Activated T-helper 2 cell treated with anti-CD3 and anti-CD28 coated beads, Interferon-gamma antibody, Interleukin-2, Interleukin-4, amounts not matched to agents 10 μg/mL and 5 μg/mL and 100 μg/mL, durations not matched to agents 14 hours and 24 hours and 36 hours (primary cell): ENCODE data around the gene COX4I1. TPM values are rescaled to one million over a fixed set of nuclear protein-coding genes. Genes with fewer than 3 reads are reported as not detected.
"Not testable (repeated sequence)": the region's sequence is repeated elsewhere in the genome, so short reads cannot be mapped to it uniquely, and the experiment has no call there.

Source experiments
- DNase-seq: peaks from one replicate; pipeline ENCODE4 v3.0.0; 2021; ENCODE audit warnings: low spot score
- H3K27ac Mint-ChIP-seq: one replicate; pipeline ENCODE4 v1.8.0; 2021; ENCODE audit warnings: mixed read lengths
- H3K27me3 Mint-ChIP-seq: one replicate; pipeline ENCODE4 v1.8.0; 2021; ENCODE audit warnings: low read depth, mixed read lengths
- H3K36me3 Mint-ChIP-seq: one replicate; pipeline ENCODE4 v1.8.0; 2021; ENCODE audit warnings: low read depth, mixed read lengths
- H3K4me1 Mint-ChIP-seq: one replicate; pipeline ENCODE4 v1.8.0; 2021; ENCODE audit warnings: low read depth, mixed read lengths
- H3K4me3 Mint-ChIP-seq: one replicate; pipeline ENCODE4 v1.8.0; 2021; ENCODE audit warnings: low read depth, mild to moderate bottlenecking, moderate library complexity, mixed read lengths
- H3K9me3 Mint-ChIP-seq: one replicate; pipeline ENCODE4 v1.8.0; 2021; ENCODE audit warnings: mixed read lengths
- intact Hi-C: fragments of 100-400 bp; cut with micrococcal nuclease; formaldehyde crosslinking; loops from one replicate; pipeline ENCODE4 v1.15.1; 2023
- total RNA-seq: library from RNA; stranded (reverse); gene quantifications from 2 replicates; pipeline ENCODE4 v1.2.3, GENCODE V29; 2022

The COX4I1 gene
- total RNA-seq, 1 donor from 2014 or later, result 561 TPM

GRCh38 chr16:85835227-85835751 lies 35.8 kb downstream of the COX4I1 start:
- intact Hi-C loops, result no loop called here
- no peaks in the 10 kb centered on the region for H3K4me1 Mint-ChIP-seq
- no peak for DNase-seq
- peaks cover 20% of the 10 kb centered on the region for H3K27me3 Mint-ChIP-seq
- H3K27ac Mint-ChIP-seq, result no peak overlapping the region
- no peak overlapping the region for H3K4me3 Mint-ChIP-seq
- no peaks in the 10 kb centered on the region for H3K9me3 Mint-ChIP-seq
- H3K36me3 Mint-ChIP-seq, result no peaks in the 10 kb centered on the region

GRCh38 chr16:85835956-85836705 lies 36.6 kb downstream of the COX4I1 start:
- H3K9me3 Mint-ChIP-seq, result no peaks in the 10 kb centered on the region
- H3K4me3 Mint-ChIP-seq, result no peak overlapping the region
- peaks cover 15% of the 10 kb centered on the region for H3K27me3 Mint-ChIP-seq
- DNase-seq, result no peak
- no peaks in the 10 kb centered on the region for H3K4me1 Mint-ChIP-seq
- intact Hi-C loops, result no loop called here
- no peak overlapping the region for H3K27ac Mint-ChIP-seq
- no peaks in the 10 kb centered on the region for H3K36me3 Mint-ChIP-seq

- H3K4me1 Mint-ChIP-seq, result no peaks in the 10 kb centered on the region
- no peaks in the 10 kb centered on the region for H3K36me3 Mint-ChIP-seq
- H3K9me3 Mint-ChIP-seq, result no peaks in the 10 kb centered on the region
- DNase-seq, result no peak
- H3K4me3 Mint-ChIP-seq, result no peak overlapping the region
- peaks cover 10% of the 10 kb centered on the region for H3K27me3 Mint-ChIP-seq
- H3K27ac Mint-ChIP-seq, result no peak overlapping the region
- intact Hi-C loops, result no loop called here
These were observed 37.4 kb downstream of the COX4I1 start for GRCh38 chr16:85836706-85837582.

GRCh38 chr16:85837654-85838053 lies 38.2 kb downstream of the COX4I1 start:
- H3K36me3 Mint-ChIP-seq, intact Hi-C loops, H3K27me3 Mint-ChIP-seq, H3K27ac Mint-ChIP-seq, H3K4me1 Mint-ChIP-seq, DNase-seq, H3K4me3 Mint-ChIP-seq, H3K9me3 Mint-ChIP-seq: not testable (repeated sequence)

- Mint-ChIP-seq H3K4me3 (no peak overlapping the region), H3K36me3 (no peaks in the 10 kb centered on the region), H3K4me1 (no peaks in the 10 kb centered on the region), H3K27ac (no peak overlapping the region), H3K27me3 (peaks cover 4% of the 10 kb centered on the region), H3K9me3 (no peaks in the 10 kb centered on the region)
- intact Hi-C loops, result no loop called here
- no peak for DNase-seq
These were observed 38.9 kb downstream of the COX4I1 start for GRCh38 chr16:85838381-85838780.

- no peaks in the 10 kb centered on the region for H3K36me3 Mint-ChIP-seq
- H3K4me3 Mint-ChIP-seq, result no peak overlapping the region
- no peak for DNase-seq
- H3K9me3 Mint-ChIP-seq, result no peaks in the 10 kb centered on the region
- no peaks in the 10 kb centered on the region for H3K4me1 Mint-ChIP-seq
- peaks cover 4% of the 10 kb centered on the region for H3K27me3 Mint-ChIP-seq
- H3K27ac Mint-ChIP-seq, result no peak overlapping the region
- intact Hi-C loops, result no loop called here
These were observed 39.5 kb downstream of the COX4I1 start for GRCh38 chr16:85838876-85839585.

- no peaks in the 10 kb centered on the region for H3K9me3 Mint-ChIP-seq
- intact Hi-C loops, result no loop called here
These were observed 40.3 kb downstream of the COX4I1 start for GRCh38 chr16:85839681-85840240.

GRCh38 chr16:85840395-85840794 lies 40.9 kb downstream of the COX4I1 start:
- no peak overlapping the region for H3K27ac Mint-ChIP-seq
- H3K9me3 Mint-ChIP-seq, result no peaks in the 10 kb centered on the region
- intact Hi-C loops, result no loop called here
- H3K36me3 Mint-ChIP-seq, result no peaks in the 10 kb centered on the region
- H3K27me3 Mint-ChIP-seq, result peaks cover 11% of the 10 kb centered on the region
- H3K4me1 Mint-ChIP-seq, result peaks cover 4% of the 10 kb centered on the region
- H3K4me3 Mint-ChIP-seq, result no peak overlapping the region
- DNase-seq, result no peak

More at GRCh38 chr16:85839681-85840240, 40.3 kb downstream of the COX4I1 start:
- DNase-seq, result no peak
- Mint-ChIP-seq H3K4me3 (no peak overlapping the region), H3K27ac (no peak overlapping the region), H3K4me1 (peaks cover 2% of the 10 kb centered on the region), H3K27me3 (peaks cover 9% of the 10 kb centered on the region), H3K36me3 (no peaks in the 10 kb centered on the region)

- no peak overlapping the region for H3K27ac Mint-ChIP-seq
- no peak overlapping the region for H3K4me3 Mint-ChIP-seq
- no peak for DNase-seq
These were observed 41.3 kb downstream of the COX4I1 start for GRCh38 chr16:85840801-85841200.

GRCh38 chr16:85842435-85842834 lies 42.9 kb downstream of the COX4I1 start:
- peaks cover 4% of the 10 kb centered on the region for H3K4me1 Mint-ChIP-seq
- no peaks in the 10 kb centered on the region for H3K36me3 Mint-ChIP-seq
- H3K27ac Mint-ChIP-seq, result no peak overlapping the region
- H3K9me3 Mint-ChIP-seq, result no peaks in the 10 kb centered on the region
- H3K27me3 Mint-ChIP-seq, result peaks cover 13% of the 10 kb centered on the region
- H3K4me3 Mint-ChIP-seq, result no peak overlapping the region
- intact Hi-C loops, result no loop called here
- no peak for DNase-seq

More at GRCh38 chr16:85840801-85841200, 41.3 kb downstream of the COX4I1 start:
- intact Hi-C loops, result no loop called here
- no peaks in the 10 kb centered on the region for H3K36me3 Mint-ChIP-seq
- H3K27me3 Mint-ChIP-seq, result peaks cover 11% of the 10 kb centered on the region
- H3K9me3 Mint-ChIP-seq, result no peaks in the 10 kb centered on the region
- peaks cover 4% of the 10 kb centered on the region for H3K4me1 Mint-ChIP-seq

- peaks cover 13% of the 10 kb centered on the region for H3K27me3 Mint-ChIP-seq
- no peak overlapping the region for H3K27ac Mint-ChIP-seq
- DNase-seq, result no peak
- H3K4me3 Mint-ChIP-seq, result no peak overlapping the region
- H3K4me1 Mint-ChIP-seq, result peaks cover 4% of the 10 kb centered on the region
- no peaks in the 10 kb centered on the region for H3K36me3 Mint-ChIP-seq
- no peaks in the 10 kb centered on the region for H3K9me3 Mint-ChIP-seq
- intact Hi-C loops, result no loop called here
These were observed 43.4 kb downstream of the COX4I1 start for GRCh38 chr16:85842848-85843247.

GRCh38 chr16:85843471-85844168 lies 44.1 kb downstream of the COX4I1 start:
- H3K27me3 Mint-ChIP-seq, result peaks cover 15% of the 10 kb centered on the region
- intact Hi-C loops, result no loop called here
- H3K4me3 Mint-ChIP-seq, result no peak overlapping the region
- H3K27ac Mint-ChIP-seq, result no peak overlapping the region
- no peaks in the 10 kb centered on the region for H3K36me3 Mint-ChIP-seq
- H3K9me3 Mint-ChIP-seq, result no peaks in the 10 kb centered on the region
- peaks cover 4% of the 10 kb centered on the region for H3K4me1 Mint-ChIP-seq
- no peak for DNase-seq
